Activated CD4-positive, alpha-beta T cell treated with anti-CD3 and anti-CD28 coated beads, Interleukin-2, amount 10 ng/mL, durations not matched to agents 24 days and 14 days (primary cell): ENCODE measurements around the gene COL9A1. TPM values are rescaled to one million over a fixed set of nuclear protein-coding genes. Genes with fewer than 3 reads are reported as not detected.

Experiments used
- DNase-seq: peaks from one replicate; pipeline ENCODE4 v3.0.0; 2022
- H3K27ac Mint-ChIP-seq: one replicate; pipeline ENCODE4 v1.8.0; 2022; ENCODE audit warnings: mild to moderate bottlenecking, mixed read lengths
- H3K27me3 Mint-ChIP-seq: one replicate; pipeline ENCODE4 v1.8.0; 2022; ENCODE audit warnings: mixed read lengths
- H3K36me3 Mint-ChIP-seq: one replicate; pipeline ENCODE4 v1.8.0; 2022; ENCODE audit warnings: low read depth, mild to moderate bottlenecking, mixed read lengths
- H3K4me1 Mint-ChIP-seq: one replicate; pipeline ENCODE4 v1.8.0; 2021; ENCODE audit warnings: mixed read lengths
- H3K4me3 Mint-ChIP-seq: one replicate; pipeline ENCODE4 v1.8.0; 2022; ENCODE audit warnings: mild to moderate bottlenecking, moderate library complexity, mixed read lengths
- H3K9me3 Mint-ChIP-seq: one replicate; pipeline ENCODE4 v1.8.0; 2021; ENCODE audit warnings: mixed read lengths
- intact Hi-C: fragments of 100-400 bp; cut with micrococcal nuclease; formaldehyde crosslinking; loops from one replicate; pipeline ENCODE4 v1.15.1; 2023
- total RNA-seq: library from RNA; stranded (reverse); gene quantifications from 2 replicates; pipeline ENCODE4 v1.2.3, GENCODE V29; 2022

The COL9A1 gene
- total RNA-seq, 1 donor from 2014 or later = not detected

GRCh38 chr6:70280400-70280853 lies 22.5 kb downstream of the COL9A1 start:
- H3K4me3 Mint-ChIP-seq = no peak overlapping the region
- no peak for DNase-seq
- intact Hi-C loops = no loop called here
- no peaks in the 10 kb centered on the region for H3K36me3 Mint-ChIP-seq
- H3K4me1 Mint-ChIP-seq = no peaks in the 10 kb centered on the region
- peaks cover 37% of the 10 kb centered on the region for H3K27me3 Mint-ChIP-seq
- no peak overlapping the region for H3K27ac Mint-ChIP-seq
- H3K9me3 Mint-ChIP-seq = no peaks in the 10 kb centered on the region

- intact Hi-C loops = no loop called here
- no peaks in the 10 kb centered on the region for H3K4me1 Mint-ChIP-seq
- H3K9me3 Mint-ChIP-seq = no peaks in the 10 kb centered on the region
- H3K36me3 Mint-ChIP-seq = no peaks in the 10 kb centered on the region
- H3K4me3 Mint-ChIP-seq = no peak overlapping the region
- H3K27me3 Mint-ChIP-seq = peaks cover 18% of the 10 kb centered on the region
- H3K27ac Mint-ChIP-seq = no peak overlapping the region
- no peak for DNase-seq
Observed at GRCh38 chr6:70277470-70277869, 25.4 kb downstream of the COL9A1 start.

DNA sequence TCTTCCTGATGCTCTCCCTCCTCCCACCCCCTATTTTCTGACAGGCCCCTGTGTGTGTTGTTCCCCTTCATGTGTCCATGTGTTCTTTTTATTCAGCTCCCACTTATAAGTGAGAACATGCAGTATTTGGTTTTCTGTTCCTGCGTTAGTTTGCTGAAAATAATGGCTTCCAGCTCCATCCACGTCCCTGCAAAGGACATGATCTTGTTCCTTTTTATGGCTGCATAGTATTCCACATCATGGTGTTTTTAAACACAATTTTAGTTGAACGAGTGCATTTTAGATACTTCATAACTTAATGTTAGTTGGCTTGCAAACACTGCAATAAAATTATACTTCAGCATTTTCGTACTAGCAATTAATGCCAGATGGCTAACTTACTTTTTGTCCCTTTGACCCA lies 28.5 kb downstream of the COL9A1 start:
- Mint-ChIP-seq H3K4me3 (no peak overlapping the region), H3K4me1 (no peaks in the 10 kb centered on the region), H3K36me3 (no peaks in the 10 kb centered on the region), H3K9me3 (no peaks in the 10 kb centered on the region), H3K27ac (no peak overlapping the region), H3K27me3 (peaks cover 14% of the 10 kb centered on the region)
- intact Hi-C loops = no loop called here
- no peak for DNase-seq

- Mint-ChIP-seq H3K27ac (no peak overlapping the region), H3K27me3 (peaks cover 4% of the 10 kb centered on the region), H3K9me3 (no peaks in the 10 kb centered on the region), H3K36me3 (no peaks in the 10 kb centered on the region), H3K4me1 (no peaks in the 10 kb centered on the region), H3K4me3 (no peak overlapping the region)
- intact Hi-C loops = no loop called here
- DNase-seq = no peak
Observed at GRCh38 chr6:70272071-70272470, 30.8 kb downstream of the COL9A1 start.

GRCh38 chr6:70270287-70271005 lies 32.4 kb downstream of the COL9A1 start:
- H3K27ac Mint-ChIP-seq = no peak overlapping the region
- no peaks in the 10 kb centered on the region for H3K4me1 Mint-ChIP-seq
- H3K36me3 Mint-ChIP-seq = no peaks in the 10 kb centered on the region
- no peaks in the 10 kb centered on the region for H3K9me3 Mint-ChIP-seq
- DNase-seq = no peak
- H3K27me3 Mint-ChIP-seq = peaks cover 3% of the 10 kb centered on the region
- intact Hi-C loops = no loop called here
- H3K4me3 Mint-ChIP-seq = no peak overlapping the region

- no peak for DNase-seq
- H3K9me3 Mint-ChIP-seq = no peaks in the 10 kb centered on the region
- H3K27ac Mint-ChIP-seq = no peak overlapping the region
- no peaks in the 10 kb centered on the region for H3K36me3 Mint-ChIP-seq
- H3K4me3 Mint-ChIP-seq = no peak overlapping the region
- intact Hi-C loops = no loop called here
- H3K4me1 Mint-ChIP-seq = no peaks in the 10 kb centered on the region
- peaks cover under 1% of the 10 kb centered on the region for H3K27me3 Mint-ChIP-seq
Observed at GRCh38 chr6:70266142-70266541, 36.7 kb downstream of the COL9A1 start.

GRCh38 chr6:70264306-70264705 lies 38.6 kb downstream of the COL9A1 start:
- no peaks in the 10 kb centered on the region for H3K9me3 Mint-ChIP-seq
- no peak for DNase-seq
- no peak overlapping the region for H3K4me3 Mint-ChIP-seq
- intact Hi-C loops = no loop called here
- H3K27me3 Mint-ChIP-seq = no peaks in the 10 kb centered on the region
- no peaks in the 10 kb centered on the region for H3K4me1 Mint-ChIP-seq
- H3K36me3 Mint-ChIP-seq = no peaks in the 10 kb centered on the region
- H3K27ac Mint-ChIP-seq = no peak overlapping the region

DNA sequence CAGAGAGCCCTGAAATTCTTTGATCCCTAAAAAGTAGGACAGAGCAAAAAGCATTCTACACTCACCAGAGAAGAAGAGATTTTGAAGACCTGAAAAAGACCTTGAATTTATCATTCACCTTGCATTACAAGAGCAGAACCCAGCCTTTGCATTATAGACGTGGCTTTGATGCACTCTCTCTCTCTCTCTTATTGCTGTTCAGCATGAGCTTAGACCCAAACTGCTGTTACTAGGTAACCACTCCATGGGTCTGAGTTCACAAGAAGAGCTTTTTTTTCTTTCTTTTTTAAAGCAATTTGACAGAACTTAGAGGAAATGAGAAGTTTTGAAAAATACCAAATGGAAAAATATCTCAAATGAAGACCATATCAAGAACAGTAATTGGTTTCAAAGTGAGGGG lies 44.4 kb downstream of the COL9A1 start:
- intact Hi-C loops = no loop called here
- H3K4me3 Mint-ChIP-seq = no peak overlapping the region
- H3K36me3 Mint-ChIP-seq = no peaks in the 10 kb centered on the region
- H3K9me3 Mint-ChIP-seq = no peaks in the 10 kb centered on the region
- no peak overlapping the region for H3K27ac Mint-ChIP-seq
- H3K27me3 Mint-ChIP-seq = no peaks in the 10 kb centered on the region
- no peak for DNase-seq
- no peaks in the 10 kb centered on the region for H3K4me1 Mint-ChIP-seq

DNA sequence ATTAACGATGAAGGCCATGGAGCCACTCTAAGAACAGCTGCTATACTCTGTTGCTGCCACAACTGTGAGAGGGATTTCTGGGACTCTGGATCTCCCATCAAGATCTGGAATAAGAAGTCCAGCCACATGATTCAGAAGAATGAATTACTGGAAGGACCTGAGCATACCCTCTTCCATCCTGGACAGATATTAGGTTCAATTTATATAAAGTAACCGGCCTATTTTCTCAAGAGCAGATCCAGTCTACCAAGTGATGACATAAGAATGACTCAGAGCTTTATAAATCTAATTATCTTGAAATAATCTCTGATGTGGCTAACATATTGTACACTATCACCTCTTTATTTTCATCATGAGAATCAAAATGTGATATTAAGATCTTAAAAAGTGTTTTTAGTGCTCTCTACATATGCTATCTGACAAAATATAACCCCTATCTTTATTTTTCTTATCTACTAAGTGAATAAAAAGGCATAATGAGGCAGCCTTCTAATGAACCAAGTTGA lies 45.1 kb downstream of the COL9A1 start:
- no peaks in the 10 kb centered on the region for H3K27me3 Mint-ChIP-seq
- intact Hi-C loops = no loop called here

DNA sequence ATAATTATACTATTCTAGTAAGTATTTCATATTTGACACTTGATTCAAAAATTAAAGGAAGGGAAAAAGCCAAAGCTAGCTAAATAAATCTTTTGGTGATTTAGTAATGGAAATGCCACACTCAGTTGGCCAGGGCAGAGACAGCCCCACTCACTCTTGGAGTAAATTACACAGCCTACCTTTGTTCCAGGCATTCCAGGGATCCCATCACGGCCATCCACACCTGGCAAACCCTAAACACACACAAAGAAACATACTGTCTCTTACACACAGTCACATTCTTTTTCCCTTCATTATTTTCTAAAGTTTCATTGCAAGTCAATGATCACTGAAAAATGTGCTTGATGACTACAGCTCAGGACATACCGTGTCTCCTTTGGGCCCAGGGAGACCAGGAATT lies 48.1 kb downstream of the COL9A1 start:
- no peak overlapping the region for H3K27ac Mint-ChIP-seq
- DNase-seq = no peak
- H3K4me1 Mint-ChIP-seq = no peaks in the 10 kb centered on the region
- H3K4me3 Mint-ChIP-seq = no peak overlapping the region
- H3K27me3 Mint-ChIP-seq = no peaks in the 10 kb centered on the region
- H3K9me3 Mint-ChIP-seq = no peaks in the 10 kb centered on the region
- H3K36me3 Mint-ChIP-seq = no peaks in the 10 kb centered on the region
- intact Hi-C loops = no loop called here

More for the DNA sequence above, 45.1 kb downstream of the COL9A1 start:
- H3K4me3 Mint-ChIP-seq = no peak overlapping the region
- H3K36me3 Mint-ChIP-seq = no peaks in the 10 kb centered on the region
- H3K9me3 Mint-ChIP-seq = no peaks in the 10 kb centered on the region
- no peak for DNase-seq
- H3K27ac Mint-ChIP-seq = no peak overlapping the region
- no peaks in the 10 kb centered on the region for H3K4me1 Mint-ChIP-seq

- Mint-ChIP-seq H3K27ac (no peak overlapping the region), H3K4me1 (no peaks in the 10 kb centered on the region), H3K36me3 (no peaks in the 10 kb centered on the region), H3K27me3 (no peaks in the 10 kb centered on the region), H3K4me3 (no peak overlapping the region), H3K9me3 (no peaks in the 10 kb centered on the region)
- no peak for DNase-seq
- intact Hi-C loops = no loop called here
Observed at GRCh38 chr6:70253923-70254322, 49.0 kb downstream of the COL9A1 start.

DNA sequence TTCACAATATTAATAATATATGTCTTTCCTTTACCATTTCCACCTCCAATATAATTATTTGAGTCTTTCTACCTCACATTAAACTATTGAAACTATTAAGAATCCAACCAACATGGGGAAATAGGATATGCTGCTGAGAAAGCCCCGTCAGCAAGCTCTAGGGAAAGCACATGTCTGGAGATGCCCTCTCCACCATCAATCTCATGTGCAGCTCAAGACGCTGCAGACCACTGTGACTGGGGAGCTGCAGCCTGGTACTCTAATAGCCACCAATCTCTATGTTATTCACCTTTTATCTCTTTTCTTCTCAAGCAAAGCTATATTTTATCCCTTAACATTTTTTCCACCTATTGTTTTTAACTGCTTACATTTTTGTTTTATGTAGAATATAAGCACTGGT lies 50.3 kb downstream of the COL9A1 start:
- no peaks in the 10 kb centered on the region for H3K4me1 Mint-ChIP-seq
- no peak overlapping the region for H3K4me3 Mint-ChIP-seq
- H3K27ac Mint-ChIP-seq = no peak overlapping the region
- no peaks in the 10 kb centered on the region for H3K9me3 Mint-ChIP-seq
- no peaks in the 10 kb centered on the region for H3K36me3 Mint-ChIP-seq
- intact Hi-C loops = no loop called here
- H3K27me3 Mint-ChIP-seq = no peaks in the 10 kb centered on the region
- DNase-seq = no peak

DNA sequence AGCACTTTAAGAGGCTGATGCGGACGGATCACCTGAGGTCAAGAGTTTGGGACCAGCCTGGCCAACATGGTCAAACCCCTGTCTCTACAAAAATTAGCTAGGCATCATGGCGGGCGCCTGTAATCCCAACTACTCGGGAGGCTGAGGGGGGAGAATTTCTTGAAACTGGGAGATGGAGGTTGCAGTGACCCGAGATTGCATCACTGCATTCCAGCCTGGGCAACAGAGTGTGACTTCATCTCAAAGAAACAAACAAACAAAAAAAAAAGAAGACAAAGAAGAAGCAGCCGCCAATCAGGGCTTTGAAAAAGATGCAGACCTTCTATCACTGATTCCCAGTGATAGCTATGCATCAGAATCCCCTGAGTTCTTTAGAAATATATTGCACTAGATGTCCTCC lies 56.8 kb downstream of the COL9A1 start:
- no peaks in the 10 kb centered on the region for H3K36me3 Mint-ChIP-seq
- H3K9me3 Mint-ChIP-seq = no peaks in the 10 kb centered on the region
- H3K4me3 Mint-ChIP-seq = no peak overlapping the region
- no peaks in the 10 kb centered on the region for H3K27me3 Mint-ChIP-seq
- intact Hi-C loops = no loop called here
- H3K4me1 Mint-ChIP-seq = no peaks in the 10 kb centered on the region
- no peak overlapping the region for H3K27ac Mint-ChIP-seq
- DNase-seq = no peak

- Mint-ChIP-seq H3K36me3 (no peaks in the 10 kb centered on the region), H3K4me1 (no peaks in the 10 kb centered on the region), H3K4me3 (no peak overlapping the region)
Observed at GRCh38 chr6:70241991-70242420, 60.9 kb downstream of the COL9A1 start.

DNA sequence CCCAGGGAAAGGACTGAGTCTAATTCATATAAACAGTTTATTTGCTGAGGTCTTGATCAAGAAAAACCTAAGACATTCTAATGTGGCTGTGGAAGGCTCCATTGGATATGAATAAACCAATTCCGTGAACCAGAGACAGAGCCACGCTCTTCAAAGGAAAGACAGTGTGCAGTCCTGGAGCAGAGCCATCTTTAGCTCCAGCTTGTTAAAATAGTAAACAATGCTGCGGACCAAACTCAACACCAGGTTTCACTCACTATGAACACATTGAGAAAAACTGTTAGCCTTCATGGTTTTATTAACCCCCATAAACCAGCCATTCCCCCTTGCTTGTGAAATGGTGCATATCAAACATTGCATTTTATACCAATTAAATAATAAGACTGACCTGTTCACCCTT lies 61.9 kb downstream of the COL9A1 start:
- H3K4me3 Mint-ChIP-seq = no peak overlapping the region
- no peak for DNase-seq
- peaks cover 4% of the 10 kb centered on the region for H3K27me3 Mint-ChIP-seq
- intact Hi-C loops = no loop called here
- H3K36me3 Mint-ChIP-seq = no peaks in the 10 kb centered on the region
- H3K27ac Mint-ChIP-seq = no peak overlapping the region
- no peaks in the 10 kb centered on the region for H3K4me1 Mint-ChIP-seq
- H3K9me3 Mint-ChIP-seq = no peaks in the 10 kb centered on the region

More at GRCh38 chr6:70241991-70242420, 60.9 kb downstream of the COL9A1 start:
- Mint-ChIP-seq H3K9me3 (no peaks in the 10 kb centered on the region), H3K27ac (no peak overlapping the region), H3K27me3 (peaks cover 4% of the 10 kb centered on the region)
- no peak for DNase-seq
- intact Hi-C loops = no loop called here
